Inflammatory macrophage treated with lipopolysaccharide for 4 hours (primary cell): ENCODE data around the gene PLCB4.
A peak's percentile ranks its signal among the peaks of the same experiment; 100 is the strongest.

Experiments used
- DNase-seq: peaks from one replicate; pipeline ENCODE4 v3.0.0-alpha.2; 2020

Gene PLCB4

GRCh38 chr20:9476174-9476573 lies 407.3 kb downstream of the PLCB4 start:
- no peak for DNase-seq

GRCh38 chr20:9476637-9477036 lies 407.8 kb downstream of the PLCB4 start:
- no peak for DNase-seq

- no peak for DNase-seq
Observed at GRCh38 chr20:9478771-9479170, 409.9 kb downstream of the PLCB4 start.

GRCh38 chr20:9480066-9480465 lies 411.2 kb downstream of the PLCB4 start:
- DNase-seq = no peak

GRCh38 chr20:9482180-9482579 lies 413.3 kb downstream of the PLCB4 start:
- DNase-seq = peak; percentile 92

- no peak for DNase-seq
Observed at GRCh38 chr20:9483131-9483530, 414.2 kb downstream of the PLCB4 start.

- peak; percentile 55 for DNase-seq
Observed at GRCh38 chr20:9485614-9486340, 416.9 kb downstream of the PLCB4 start.

GRCh38 chr20:9487231-9487630 lies 418.3 kb downstream of the PLCB4 start:
- DNase-seq = peak; percentile 63

GRCh38 chr20:9488063-9488462 lies 419.2 kb downstream of the PLCB4 start:
- peak; percentile 26 for DNase-seq

- DNase-seq = no peak
Observed at GRCh38 chr20:9490161-9490560, 421.3 kb downstream of the PLCB4 start.

- peak; percentile 42 for DNase-seq
Observed at GRCh38 chr20:9490631-9491030, 421.7 kb downstream of the PLCB4 start.

GRCh38 chr20:9491324-9491723 lies 422.4 kb downstream of the PLCB4 start:
- peak; percentile 73 for DNase-seq

- DNase-seq = no peak
Observed at GRCh38 chr20:9492067-9492466, 423.2 kb downstream of the PLCB4 start.

GRCh38 chr20:9493803-9494202 lies 424.9 kb downstream of the PLCB4 start:
- no peak for DNase-seq

- no peak for DNase-seq
Observed at GRCh38 chr20:9495701-9496100, 426.8 kb downstream of the PLCB4 start.

- peak; percentile 80 for DNase-seq
Observed at GRCh38 chr20:9496155-9496554, 427.3 kb downstream of the PLCB4 start.

GRCh38 chr20:9498322-9498721 lies 429.4 kb downstream of the PLCB4 start:
- peak; percentile 92 for DNase-seq

GRCh38 chr20:9499126-9499899 lies 430.4 kb downstream of the PLCB4 start:
- DNase-seq = peak; percentile 77

- DNase-seq = peak; percentile 94
Observed at GRCh38 chr20:9500121-9500520, 431.2 kb downstream of the PLCB4 start.

GRCh38 chr20:9501473-9501872 lies 432.6 kb downstream of the PLCB4 start:
- no peak for DNase-seq

- peak; percentile 75 for DNase-seq
Observed at GRCh38 chr20:9503526-9504245, 434.8 kb downstream of the PLCB4 start.

GRCh38 chr20:9506280-9506821 lies 437.5 kb downstream of the PLCB4 start:
- peak; percentile 52 for DNase-seq

GRCh38 chr20:9506964-9507369 lies 438.1 kb downstream of the PLCB4 start:
- no peak for DNase-seq
